GM18511 (cell line): Measurements from ENCODE around the gene ACOXL.
"Not testable (repeated sequence)": the region's sequence is repeated elsewhere in the genome, so short reads cannot be mapped to it uniquely, and the experiment has no call there.

Experiments used
- ATAC-seq: cut with Tn5 transposase; IDR thresholded peaks from one replicate; pipeline ENCODE4 v1.9.1; 2021; ENCODE audit warnings: mild to moderate bottlenecking, moderate library complexity; ENCODE audit not compliant: unreplicated experiment

ACOXL gene

GRCh38 chr2:111050701-111051376, 318.5 kb downstream of the ACOXL start:
- no peak for ATAC-seq

- ATAC-seq: no peak
Measured at GRCh38 chr2:111052621-111053020, 320.2 kb downstream of the ACOXL start.

GRCh38 chr2:111053266-111053665, 320.9 kb downstream of the ACOXL start:
- no peak for ATAC-seq

GRCh38 chr2:111053825-111054515, 321.6 kb downstream of the ACOXL start:
- no peak for ATAC-seq

GRCh38 chr2:111054791-111055691, 322.7 kb downstream of the ACOXL start:
- peak; percentile 74 for ATAC-seq

- no peak for ATAC-seq
Measured at GRCh38 chr2:111055735-111056134, 323.4 kb downstream of the ACOXL start.

GRCh38 chr2:111057045-111057444, 324.7 kb downstream of the ACOXL start:
- ATAC-seq: peak; percentile 43

GRCh38 chr2:111057721-111058120, 325.3 kb downstream of the ACOXL start:
- no peak for ATAC-seq

GRCh38 chr2:111058264-111058663, 325.9 kb downstream of the ACOXL start:
- no peak for ATAC-seq

- no peak for ATAC-seq
Measured at GRCh38 chr2:111061191-111061590, 328.8 kb downstream of the ACOXL start.

GRCh38 chr2:111062417-111062816, 330.0 kb downstream of the ACOXL start:
- ATAC-seq: no peak

- ATAC-seq: no peak
Measured at GRCh38 chr2:111066062-111066593, 333.8 kb downstream of the ACOXL start.

GRCh38 chr2:111068435-111069058, 336.2 kb downstream of the ACOXL start:
- no peak for ATAC-seq

GRCh38 chr2:111069722-111070121, 337.3 kb downstream of the ACOXL start:
- ATAC-seq: no peak

GRCh38 chr2:111071600-111072171, 339.3 kb downstream of the ACOXL start:
- no peak for ATAC-seq

- no peak for ATAC-seq
Measured at GRCh38 chr2:111072220-111072871, 340.0 kb downstream of the ACOXL start.

- not testable (repeated sequence) for ATAC-seq
Measured at GRCh38 chr2:111082659-111083058, 350.3 kb downstream of the ACOXL start.

GRCh38 chr2:111091811-111092211, 359.4 kb downstream of the ACOXL start:
- ATAC-seq: no peak

- ATAC-seq: no peak
Measured at GRCh38 chr2:111094691-111095090, 362.3 kb downstream of the ACOXL start.

GRCh38 chr2:111095434-111095833, 363.1 kb downstream of the ACOXL start:
- no peak for ATAC-seq
